ENCODE data around the gene BOD1L2.

Gene BOD1L2

GRCh38 chr18:57146956-57147636 is at the start of gene BOD1L2:
Gene BOD1L2, plus strand, starts transcription at chr18:57147087. Its CDS starts 226 bp downstream, at chr18:57147313.
- DNase-seq (ENCODE audit: low spot score): no peak
- in situ Hi-C loops (cut with MboI; ENCODE audit: low pct_unique_long_range_greater_than_20kb, low sequenced_read_pairs, unreplicated experiment): no loop called here
- no peak for TF ChIP-seq CTCF (IDR thresholded peaks at IDR 0.05; ENCODE audit: extremely low read depth, insufficient read depth, missing control alignments)

- TF ChIP-seq CTCF (IDR thresholded peaks at IDR 0.05; ENCODE audit: extremely low read depth, insufficient read depth, missing control alignments): no peak
- in situ Hi-C loops (cut with MboI; ENCODE audit: low pct_unique_long_range_greater_than_20kb, low sequenced_read_pairs, unreplicated experiment): no loop called here
- no peak for DNase-seq (ENCODE audit: low spot score)
Observed at GRCh38 chr18:57107140-57107832, 39.6 kb upstream of the BOD1L2 start.

GRCh38 chr18:57110290-57110689 is 36.6 kb upstream of the BOD1L2 start:
- DNase-seq (ENCODE audit: low spot score): no peak
- TF ChIP-seq CTCF (IDR thresholded peaks at IDR 0.05; ENCODE audit: extremely low read depth, insufficient read depth, missing control alignments): no peak
- in situ Hi-C loops (cut with MboI; ENCODE audit: low pct_unique_long_range_greater_than_20kb, low sequenced_read_pairs, unreplicated experiment): no loop called here

- no peak for DNase-seq (ENCODE audit: low spot score)
- in situ Hi-C loops (cut with MboI; ENCODE audit: low pct_unique_long_range_greater_than_20kb, low sequenced_read_pairs, unreplicated experiment): no loop called here
- TF ChIP-seq CTCF (IDR thresholded peaks at IDR 0.05; ENCODE audit: extremely low read depth, insufficient read depth, missing control alignments): no peak
Observed at GRCh38 chr18:57113799-57114420, 33.0 kb upstream of the BOD1L2 start.

- no peak for TF ChIP-seq CTCF (IDR thresholded peaks at IDR 0.05; ENCODE audit: extremely low read depth, insufficient read depth, missing control alignments)
- no peak for DNase-seq (ENCODE audit: low spot score)
- in situ Hi-C loops (cut with MboI; ENCODE audit: low pct_unique_long_range_greater_than_20kb, low sequenced_read_pairs, unreplicated experiment): no loop called here
Observed at GRCh38 chr18:57116598-57117132, 30.2 kb upstream of the BOD1L2 start.

- no peak for TF ChIP-seq CTCF (IDR thresholded peaks at IDR 0.05; ENCODE audit: extremely low read depth, insufficient read depth, missing control alignments)
- no peak for DNase-seq (ENCODE audit: low spot score)
- in situ Hi-C loops (cut with MboI; ENCODE audit: low pct_unique_long_range_greater_than_20kb, low sequenced_read_pairs, unreplicated experiment): no loop called here
Observed at GRCh38 chr18:57121542-57122112, 25.3 kb upstream of the BOD1L2 start.
